Bronchial epithelial cell (primary cell): ENCODE data around the gene PSG6. TPM values are rescaled to one million over a fixed set of nuclear protein-coding genes. Genes with fewer than 3 reads are reported as not detected.
A peak's percentile ranks its signal among the peaks of the same experiment; 100 is the strongest.
"Not testable (repeated sequence)": the region's sequence is repeated elsewhere in the genome, so short reads cannot be mapped to it uniquely, and the experiment has no call there.

Source experiments
- DNase-seq: peaks from one replicate; pipeline ENCODE4 v3.0.0-alpha.2; 2010; ENCODE audit warnings: low read depth
- FAIRE-seq: peaks from 2 replicates; lab custom pipeline; 2011; peaks lifted over from hg19 to GRCh38; lab: Jason Lieb, UNC
- H3K27me3 ChIP-seq: 2 replicates; pipeline ENCODE4 v1.5.1; 2011; ENCODE audit warnings: low read length; ENCODE audit not compliant: control insufficient read depth, insufficient read depth
- H3K36me3 ChIP-seq: 2 replicates; pipeline ENCODE4 v1.5.1; 2011; ENCODE audit warnings: low read length; ENCODE audit not compliant: control insufficient read depth, insufficient read depth
- H3K4me3 ChIP-seq: 2 replicates; pipeline ENCODE4 v1.5.1; 2011; ENCODE audit warnings: mild to moderate bottlenecking, low read depth, low read length, control low read depth
- total RNA-seq: library from RNA; depleted of rRNA; stranded (reverse); fragments of >200 nt; gene quantifications from 2 replicates; pipeline ENCODE4 v1.2.1, GENCODE V29; 2014
- TF ChIP-seq, protein P1 (sequence below): IDR thresholded peaks from 2 replicates; pipeline ENCODE4 v1.5.1; 2011; ENCODE audit warnings: mild to moderate bottlenecking, moderate library complexity, low read length, control low read depth, inconsistent platforms; ENCODE audit not compliant: insufficient read depth, severe bottlenecking

The PSG6 gene
- total RNA-seq, 1 donor from 2014 or later: not detected

DNA sequence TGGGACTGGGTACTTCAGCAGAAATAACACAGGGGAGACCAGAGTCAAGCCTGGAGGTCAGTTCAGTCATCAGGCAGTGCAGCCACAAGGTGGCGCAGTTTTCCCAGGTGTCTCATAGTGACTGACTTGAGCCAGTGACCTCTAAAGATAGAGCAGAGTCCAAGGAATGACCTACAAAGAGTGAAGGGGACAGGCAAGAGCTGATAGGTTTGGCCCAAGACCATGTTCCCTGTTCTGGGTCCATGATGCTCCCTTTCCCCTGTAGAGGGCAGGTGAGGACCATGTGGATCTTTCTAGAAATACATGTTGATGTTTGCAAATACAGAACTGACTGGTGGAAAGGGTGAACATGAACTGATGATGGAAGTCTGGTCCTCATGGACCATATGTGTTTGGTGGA, 12.5 kb upstream of the PSG6 start:
- not testable (repeated sequence) for H3K4me3 ChIP-seq, H3K36me3 ChIP-seq, H3K27me3 ChIP-seq, FAIRE-seq
- DNase-seq: peak; percentile 43
- TF ChIP-seq, protein P1, sequence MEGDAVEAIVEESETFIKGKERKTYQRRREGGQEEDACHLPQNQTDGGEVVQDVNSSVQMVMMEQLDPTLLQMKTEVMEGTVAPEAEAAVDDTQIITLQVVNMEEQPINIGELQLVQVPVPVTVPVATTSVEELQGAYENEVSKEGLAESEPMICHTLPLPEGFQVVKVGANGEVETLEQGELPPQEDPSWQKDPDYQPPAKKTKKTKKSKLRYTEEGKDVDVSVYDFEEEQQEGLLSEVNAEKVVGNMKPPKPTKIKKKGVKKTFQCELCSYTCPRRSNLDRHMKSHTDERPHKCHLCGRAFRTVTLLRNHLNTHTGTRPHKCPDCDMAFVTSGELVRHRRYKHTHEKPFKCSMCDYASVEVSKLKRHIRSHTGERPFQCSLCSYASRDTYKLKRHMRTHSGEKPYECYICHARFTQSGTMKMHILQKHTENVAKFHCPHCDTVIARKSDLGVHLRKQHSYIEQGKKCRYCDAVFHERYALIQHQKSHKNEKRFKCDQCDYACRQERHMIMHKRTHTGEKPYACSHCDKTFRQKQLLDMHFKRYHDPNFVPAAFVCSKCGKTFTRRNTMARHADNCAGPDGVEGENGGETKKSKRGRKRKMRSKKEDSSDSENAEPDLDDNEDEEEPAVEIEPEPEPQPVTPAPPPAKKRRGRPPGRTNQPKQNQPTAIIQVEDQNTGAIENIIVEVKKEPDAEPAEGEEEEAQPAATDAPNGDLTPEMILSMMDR: peak; percentile 42

DNA sequence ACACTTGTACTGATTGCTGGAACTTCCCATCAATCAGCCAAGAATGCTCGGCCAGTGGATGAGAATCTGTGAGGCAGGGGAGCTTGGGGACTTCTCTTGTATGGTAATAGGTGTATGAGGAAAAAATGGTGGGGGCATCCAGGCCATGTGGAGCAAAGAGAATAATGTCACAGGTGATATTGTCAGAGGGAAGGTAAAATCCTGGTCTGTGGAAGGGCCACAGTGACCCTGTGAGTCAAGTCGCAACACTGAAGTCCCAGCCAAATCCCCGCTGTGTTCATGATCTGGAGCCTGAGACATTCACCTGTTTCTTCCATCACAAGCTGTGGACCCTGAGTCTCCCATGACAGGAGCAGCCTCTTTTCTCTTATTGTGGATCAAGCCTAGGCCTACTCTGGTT, 11.2 kb upstream of the PSG6 start:
- FAIRE-seq (no peak), DNase-seq (no peak)
- no peaks in the 10 kb centered on the region for H3K27me3 ChIP-seq
- no peak overlapping the region for H3K4me3 ChIP-seq
- TF ChIP-seq, protein P1: no peak
- no peaks in the 10 kb centered on the region for H3K36me3 ChIP-seq

- Histone ChIP-seq H3K36me3 (no peaks in the 10 kb centered on the region), H3K27me3 (no peaks in the 10 kb centered on the region), H3K4me3 (no peak overlapping the region)
- FAIRE-seq: no peak
- TF ChIP-seq, protein P1: no peak
- no peak for DNase-seq
Measured at GRCh38 chr19:42926781-42927180, 9.1 kb upstream of the PSG6 start.

DNA sequence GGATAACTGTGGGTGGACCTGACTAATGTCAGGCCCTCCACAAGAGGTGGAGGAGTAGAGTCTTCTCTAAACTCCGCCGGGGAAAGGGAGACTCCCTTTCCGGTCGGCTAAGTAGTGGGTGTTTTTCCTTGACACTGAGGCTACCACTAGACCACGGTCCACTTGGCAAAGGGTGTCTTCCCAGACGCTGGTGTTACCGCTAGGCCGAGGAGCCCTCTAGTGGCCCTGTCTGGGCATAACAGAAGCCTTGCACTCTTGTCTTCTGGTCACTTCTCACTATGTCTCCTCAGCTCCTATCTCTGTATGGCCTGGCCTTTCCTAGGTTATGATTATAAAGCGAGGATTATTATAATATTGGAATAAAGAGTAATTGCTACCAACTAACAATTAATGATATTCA, 5.4 kb upstream of the PSG6 start:
- H3K4me3 ChIP-seq, FAIRE-seq, H3K27me3 ChIP-seq, H3K36me3 ChIP-seq: not testable (repeated sequence)
- TF ChIP-seq, protein P1: peak; percentile 85
- DNase-seq: peak; percentile 56

DNA sequence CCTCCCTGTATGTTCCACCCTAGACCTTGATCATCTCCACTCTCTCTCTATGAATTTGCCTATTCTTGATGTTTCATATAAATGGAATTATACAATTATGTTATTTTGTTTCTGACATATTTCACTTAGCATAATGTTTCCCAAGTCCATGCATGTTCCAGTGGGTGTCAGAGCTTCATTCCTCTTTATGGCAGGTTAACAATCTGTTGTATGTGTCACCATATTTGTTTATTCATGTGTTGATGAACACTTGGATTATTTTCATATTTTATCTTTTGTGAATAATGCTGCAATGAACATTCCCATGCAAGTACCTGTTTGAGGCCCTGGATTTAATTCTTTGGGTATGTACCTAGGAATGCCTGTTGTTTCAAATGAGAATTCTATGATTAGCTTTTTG, 3.3 kb upstream of the PSG6 start:
- not testable (repeated sequence) for H3K36me3 ChIP-seq, H3K4me3 ChIP-seq, FAIRE-seq, H3K27me3 ChIP-seq
- DNase-seq: peak; percentile 77

DNA sequence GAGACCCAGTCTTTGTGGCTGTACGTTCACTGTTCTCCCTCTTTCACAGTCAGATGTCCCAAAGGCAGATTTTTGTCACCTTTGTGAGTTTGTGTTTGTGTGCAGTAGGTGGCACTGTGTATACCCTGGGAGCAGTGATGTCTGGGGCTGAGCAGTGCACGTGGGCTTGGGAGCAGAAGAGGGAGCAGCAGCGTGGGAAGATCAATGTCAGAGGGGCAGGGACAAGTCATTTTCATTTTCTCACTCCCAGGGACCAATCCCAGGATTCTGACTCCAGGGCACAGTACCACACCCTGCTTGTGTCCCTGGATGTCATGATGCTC, 2.0 kb upstream of the PSG6 start:
- FAIRE-seq (no peak), DNase-seq (no peak)
- TF ChIP-seq, protein P1: no peak
- no peaks in the 10 kb centered on the region for H3K36me3 ChIP-seq
- no peak overlapping the region for H3K4me3 ChIP-seq
- H3K27me3 ChIP-seq: no peaks in the 10 kb centered on the region
